Keratinocyte (primary cell): ENCODE results near the gene HNRNPD.

Experiments used
- EZH2 ChIP-seq: IDR thresholded peaks from one replicate; pipeline ENCODE4 v1.6.1; 2012; ENCODE audit warnings: inconsistent platforms, mild to moderate bottlenecking, low read length, moderate library complexity
- TF ChIP-seq, protein P1 (sequence below), 3 experiments: IDR thresholded peaks in 1 of 3; conservative IDR thresholded peaks in 1 of 3; optimal IDR thresholded peaks in 1 of 3; 2 replicates in 2 of 3; 3 replicates in 1 of 3; pipeline versions ENCODE3 to v1.5.1; 2011; ENCODE audit warnings: low read length in 3 of 3, mild to moderate bottlenecking in 3 of 3, moderate library complexity in 2 of 3, control low read depth in 1 of 3, inconsistent platforms in 1 of 3; ENCODE audit not compliant: insufficient read depth in 2 of 3; ENCODE audit errors: extremely low read depth in 1 of 3

GRCh38 chr4:82367438-82368097 is 6.2 kb downstream of the HNRNPD start:
- TF ChIP-seq, protein P1, sequence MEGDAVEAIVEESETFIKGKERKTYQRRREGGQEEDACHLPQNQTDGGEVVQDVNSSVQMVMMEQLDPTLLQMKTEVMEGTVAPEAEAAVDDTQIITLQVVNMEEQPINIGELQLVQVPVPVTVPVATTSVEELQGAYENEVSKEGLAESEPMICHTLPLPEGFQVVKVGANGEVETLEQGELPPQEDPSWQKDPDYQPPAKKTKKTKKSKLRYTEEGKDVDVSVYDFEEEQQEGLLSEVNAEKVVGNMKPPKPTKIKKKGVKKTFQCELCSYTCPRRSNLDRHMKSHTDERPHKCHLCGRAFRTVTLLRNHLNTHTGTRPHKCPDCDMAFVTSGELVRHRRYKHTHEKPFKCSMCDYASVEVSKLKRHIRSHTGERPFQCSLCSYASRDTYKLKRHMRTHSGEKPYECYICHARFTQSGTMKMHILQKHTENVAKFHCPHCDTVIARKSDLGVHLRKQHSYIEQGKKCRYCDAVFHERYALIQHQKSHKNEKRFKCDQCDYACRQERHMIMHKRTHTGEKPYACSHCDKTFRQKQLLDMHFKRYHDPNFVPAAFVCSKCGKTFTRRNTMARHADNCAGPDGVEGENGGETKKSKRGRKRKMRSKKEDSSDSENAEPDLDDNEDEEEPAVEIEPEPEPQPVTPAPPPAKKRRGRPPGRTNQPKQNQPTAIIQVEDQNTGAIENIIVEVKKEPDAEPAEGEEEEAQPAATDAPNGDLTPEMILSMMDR (optimal IDR thresholded peaks at IDR 0.05 in 1 of 3, IDR thresholded peaks at IDR 0.05 in 1 of 3, conservative IDR thresholded peaks at IDR 0.05 in 1 of 3; ENCODE audit: extremely low read depth in 1 of 3, insufficient read depth in 2 of 3, low read length in 3 of 3), result no peak
- TF ChIP-seq EZH2, result no peak
